ENCODE results near the gene MAPK12. TPM values are rescaled to one million over a fixed set of nuclear protein-coding genes. Genes with fewer than 3 reads are reported as not detected.

Gene MAPK12
- total and polyA plus RNA-seq, 9 of the 15 experiments (the other 6 are each of a cell fraction or from before 2014, with no cell fraction given) = 0.79 to 71.5 (median 32.8) TPM

DNA sequence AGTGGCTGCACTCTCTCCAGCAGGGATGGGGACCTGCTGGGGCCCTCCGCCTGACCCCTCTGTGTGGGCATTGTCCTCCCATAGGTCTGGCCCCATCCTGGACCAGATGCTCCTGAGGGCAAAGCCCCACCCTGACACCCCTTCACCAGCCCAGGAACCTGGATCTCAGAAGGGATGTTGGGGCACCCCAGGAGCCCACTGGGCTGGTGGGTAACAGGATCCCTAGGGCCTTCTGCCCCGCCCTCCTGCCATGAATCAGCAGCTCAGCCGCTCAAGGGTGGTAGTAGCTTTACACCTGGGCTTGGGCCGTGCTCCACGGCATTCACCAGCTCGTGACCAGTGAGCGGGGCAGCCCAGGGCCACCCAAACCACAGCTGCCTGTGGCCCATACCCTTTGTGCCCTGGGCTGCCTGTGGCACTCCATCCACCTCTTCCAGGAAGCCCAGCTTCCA lies 1.0 kb upstream of the MAPK12 start (continued):
- TF ChIP-seq, protein P1, sequence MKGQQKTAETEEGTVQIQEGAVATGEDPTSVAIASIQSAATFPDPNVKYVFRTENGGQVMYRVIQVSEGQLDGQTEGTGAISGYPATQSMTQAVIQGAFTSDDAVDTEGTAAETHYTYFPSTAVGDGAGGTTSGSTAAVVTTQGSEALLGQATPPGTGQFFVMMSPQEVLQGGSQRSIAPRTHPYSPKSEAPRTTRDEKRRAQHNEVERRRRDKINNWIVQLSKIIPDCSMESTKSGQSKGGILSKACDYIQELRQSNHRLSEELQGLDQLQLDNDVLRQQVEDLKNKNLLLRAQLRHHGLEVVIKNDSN (CRISPR knock-in tag; IDR thresholded peaks at IDR 0.05) = no peak
- TF ChIP-seq ZNF431 (CRISPR knock-in tag; IDR thresholded peaks at IDR 0.05) = no peak
- TF ChIP-seq MTA1 (IDR thresholded peaks at IDR 0.05; ENCODE audit: borderline replicate concordance) = no peak
- TF ChIP-seq POLR2A (conservative IDR thresholded peaks at IDR 0.05) = peak; percentile 51
- TF ChIP-seq, protein P2, sequence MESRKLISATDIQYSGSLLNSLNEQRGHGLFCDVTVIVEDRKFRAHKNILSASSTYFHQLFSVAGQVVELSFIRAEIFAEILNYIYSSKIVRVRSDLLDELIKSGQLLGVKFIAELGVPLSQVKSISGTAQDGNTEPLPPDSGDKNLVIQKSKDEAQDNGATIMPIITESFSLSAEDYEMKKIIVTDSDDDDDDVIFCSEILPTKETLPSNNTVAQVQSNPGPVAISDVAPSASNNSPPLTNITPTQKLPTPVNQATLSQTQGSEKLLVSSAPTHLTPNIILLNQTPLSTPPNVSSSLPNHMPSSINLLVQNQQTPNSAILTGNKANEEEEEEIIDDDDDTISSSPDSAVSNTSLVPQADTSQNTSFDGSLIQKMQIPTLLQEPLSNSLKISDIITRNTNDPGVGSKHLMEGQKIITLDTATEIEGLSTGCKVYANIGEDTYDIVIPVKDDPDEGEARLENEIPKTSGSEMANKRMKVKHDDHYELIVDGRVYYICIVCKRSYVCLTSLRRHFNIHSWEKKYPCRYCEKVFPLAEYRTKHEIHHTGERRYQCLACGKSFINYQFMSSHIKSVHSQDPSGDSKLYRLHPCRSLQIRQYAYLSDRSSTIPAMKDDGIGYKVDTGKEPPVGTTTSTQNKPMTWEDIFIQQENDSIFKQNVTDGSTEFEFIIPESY (CRISPR knock-in tag; IDR thresholded peaks at IDR 0.05) = no peak
- TF ChIP-seq POLR2AphosphoS2 (IDR thresholded peaks at IDR 0.05; ENCODE audit: low read length) = no peak
- peak; percentile 59 for TF ChIP-seq ZFX (CRISPR knock-in tag; IDR thresholded peaks at IDR 0.05)
- TF ChIP-seq MAZ (CRISPR knock-in tag; conservative IDR thresholded peaks at IDR 0.05 in 1 of 2, IDR thresholded peaks at IDR 0.05 in 1 of 2) = 0 out of 4 replicates have a peak, but pooled peaks of 1 of the 2 experiments have one; percentile 17
- TF ChIP-seq NR2C1 (IDR thresholded peaks at IDR 0.05) = no peak
- TF ChIP-seq NR2C1 (tag; IDR thresholded peaks at IDR 0.05) = no peak
- no peak for TF ChIP-seq JUNB (CRISPR knock-in tag; conservative IDR thresholded peaks at IDR 0.05)
- no peak for TF ChIP-seq THRAP3 (IDR thresholded peaks at IDR 0.05; ENCODE audit: borderline replicate concordance)
- TF ChIP-seq ZNF561 (CRISPR knock-in tag; conservative IDR thresholded peaks at IDR 0.05) = no peak
- peak; percentile 9; the same call in 1 of the 2 replicates for TF ChIP-seq SMARCE1 (IDR thresholded peaks at IDR 0.05)
- TF ChIP-seq NFIX (CRISPR knock-in tag; IDR thresholded peaks at IDR 0.05; ENCODE audit: low read depth) = no peak
- TF ChIP-seq ASH1L (IDR thresholded peaks at IDR 0.05; ENCODE audit: borderline replicate concordance, low read depth, partially characterized antibody) = no peak
- peak; percentile 60; the same call in 1 of the 2 replicates for TF ChIP-seq ZNF316 (IDR thresholded peaks at IDR 0.05)
- no peak for TF ChIP-seq MCM3 (IDR thresholded peaks at IDR 0.05)
- TF ChIP-seq SMARCA5 (IDR thresholded peaks at IDR 0.05) = no peak
- TF ChIP-seq, protein P3, sequence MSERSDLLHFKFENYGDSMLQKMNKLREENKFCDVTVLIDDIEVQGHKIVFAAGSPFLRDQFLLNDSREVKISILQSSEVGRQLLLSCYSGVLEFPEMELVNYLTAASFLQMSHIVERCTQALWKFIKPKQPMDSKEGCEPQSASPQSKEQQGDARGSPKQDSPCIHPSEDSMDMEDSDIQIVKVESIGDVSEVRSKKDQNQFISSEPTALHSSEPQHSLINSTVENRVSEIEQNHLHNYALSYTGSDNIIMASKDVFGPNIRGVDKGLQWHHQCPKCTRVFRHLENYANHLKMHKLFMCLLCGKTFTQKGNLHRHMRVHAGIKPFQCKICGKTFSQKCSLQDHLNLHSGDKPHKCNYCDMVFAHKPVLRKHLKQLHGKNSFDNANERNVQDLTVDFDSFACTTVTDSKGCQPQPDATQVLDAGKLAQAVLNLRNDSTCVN (CRISPR knock-in tag; IDR thresholded peaks at IDR 0.05) = no peak
- peak; percentile 51 for TF ChIP-seq POLR2G (IDR thresholded peaks at IDR 0.05; ENCODE audit: low read depth, low read length)
- TF ChIP-seq, protein P4, sequence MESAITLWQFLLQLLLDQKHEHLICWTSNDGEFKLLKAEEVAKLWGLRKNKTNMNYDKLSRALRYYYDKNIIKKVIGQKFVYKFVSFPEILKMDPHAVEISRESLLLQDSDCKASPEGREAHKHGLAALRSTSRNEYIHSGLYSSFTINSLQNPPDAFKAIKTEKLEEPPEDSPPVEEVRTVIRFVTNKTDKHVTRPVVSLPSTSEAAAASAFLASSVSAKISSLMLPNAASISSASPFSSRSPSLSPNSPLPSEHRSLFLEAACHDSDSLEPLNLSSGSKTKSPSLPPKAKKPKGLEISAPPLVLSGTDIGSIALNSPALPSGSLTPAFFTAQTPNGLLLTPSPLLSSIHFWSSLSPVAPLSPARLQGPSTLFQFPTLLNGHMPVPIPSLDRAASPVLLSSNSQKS (CRISPR knock-in tag; IDR thresholded peaks at IDR 0.05) = no peak
- TF ChIP-seq, protein P5, sequence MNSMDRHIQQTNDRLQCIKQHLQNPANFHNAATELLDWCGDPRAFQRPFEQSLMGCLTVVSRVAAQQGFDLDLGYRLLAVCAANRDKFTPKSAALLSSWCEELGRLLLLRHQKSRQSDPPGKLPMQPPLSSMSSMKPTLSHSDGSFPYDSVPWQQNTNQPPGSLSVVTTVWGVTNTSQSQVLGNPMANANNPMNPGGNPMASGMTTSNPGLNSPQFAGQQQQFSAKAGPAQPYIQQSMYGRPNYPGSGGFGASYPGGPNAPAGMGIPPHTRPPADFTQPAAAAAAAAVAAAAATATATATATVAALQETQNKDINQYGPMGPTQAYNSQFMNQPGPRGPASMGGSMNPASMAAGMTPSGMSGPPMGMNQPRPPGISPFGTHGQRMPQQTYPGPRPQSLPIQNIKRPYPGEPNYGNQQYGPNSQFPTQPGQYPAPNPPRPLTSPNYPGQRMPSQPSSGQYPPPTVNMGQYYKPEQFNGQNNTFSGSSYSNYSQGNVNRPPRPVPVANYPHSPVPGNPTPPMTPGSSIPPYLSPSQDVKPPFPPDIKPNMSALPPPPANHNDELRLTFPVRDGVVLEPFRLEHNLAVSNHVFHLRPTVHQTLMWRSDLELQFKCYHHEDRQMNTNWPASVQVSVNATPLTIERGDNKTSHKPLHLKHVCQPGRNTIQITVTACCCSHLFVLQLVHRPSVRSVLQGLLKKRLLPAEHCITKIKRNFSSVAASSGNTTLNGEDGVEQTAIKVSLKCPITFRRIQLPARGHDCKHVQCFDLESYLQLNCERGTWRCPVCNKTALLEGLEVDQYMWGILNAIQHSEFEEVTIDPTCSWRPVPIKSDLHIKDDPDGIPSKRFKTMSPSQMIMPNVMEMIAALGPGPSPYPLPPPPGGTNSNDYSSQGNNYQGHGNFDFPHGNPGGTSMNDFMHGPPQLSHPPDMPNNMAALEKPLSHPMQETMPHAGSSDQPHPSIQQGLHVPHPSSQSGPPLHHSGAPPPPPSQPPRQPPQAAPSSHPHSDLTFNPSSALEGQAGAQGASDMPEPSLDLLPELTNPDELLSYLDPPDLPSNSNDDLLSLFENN (IDR thresholded peaks at IDR 0.05; ENCODE audit: low read depth in 2 of 2, low read length in 2 of 2) = no peak
